ENCODE measurements around the gene MEF2C. TPM values are rescaled to one million over a fixed set of nuclear protein-coding genes. Genes with fewer than 3 reads are reported as not detected.

MEF2C gene
- total RNA-seq, 1 experiment from 2014 or later, result 9.9 TPM

- ChIA-PET POLR2A (no interaction called here), CTCF (no interaction called here)
- no TSS peak for BruUV-seq (replicated peaks)
- H3K27ac ChIP-seq (ENCODE audit: low read length), result no peak overlapping the region
- no peaks in the 10 kb centered on the region for H3K36me3 ChIP-seq (ENCODE audit: control insufficient read depth, insufficient read depth, low read length)
- ATAC-seq (no peak), DNase-seq (ENCODE audit: low read depth, low spot score) (no peak)
- TF ChIP-seq POLR2AphosphoS5 (IDR thresholded peaks at IDR 0.05; ENCODE audit: low read depth, low read length) (no peak), TCF7L2 (IDR thresholded peaks at IDR 0.05; ENCODE audit: low read depth, low read length) (no peak), SIN3A (IDR thresholded peaks at IDR 0.05; ENCODE audit: borderline replicate concordance, insufficient read depth, low read depth, low read length) (no peak), REST (IDR thresholded peaks at IDR 0.05; ENCODE audit: insufficient read depth in 1 of 2, low read depth in 2 of 2, low read length in 1 of 2) (no peak)
- TF ChIP-seq, protein P1, sequence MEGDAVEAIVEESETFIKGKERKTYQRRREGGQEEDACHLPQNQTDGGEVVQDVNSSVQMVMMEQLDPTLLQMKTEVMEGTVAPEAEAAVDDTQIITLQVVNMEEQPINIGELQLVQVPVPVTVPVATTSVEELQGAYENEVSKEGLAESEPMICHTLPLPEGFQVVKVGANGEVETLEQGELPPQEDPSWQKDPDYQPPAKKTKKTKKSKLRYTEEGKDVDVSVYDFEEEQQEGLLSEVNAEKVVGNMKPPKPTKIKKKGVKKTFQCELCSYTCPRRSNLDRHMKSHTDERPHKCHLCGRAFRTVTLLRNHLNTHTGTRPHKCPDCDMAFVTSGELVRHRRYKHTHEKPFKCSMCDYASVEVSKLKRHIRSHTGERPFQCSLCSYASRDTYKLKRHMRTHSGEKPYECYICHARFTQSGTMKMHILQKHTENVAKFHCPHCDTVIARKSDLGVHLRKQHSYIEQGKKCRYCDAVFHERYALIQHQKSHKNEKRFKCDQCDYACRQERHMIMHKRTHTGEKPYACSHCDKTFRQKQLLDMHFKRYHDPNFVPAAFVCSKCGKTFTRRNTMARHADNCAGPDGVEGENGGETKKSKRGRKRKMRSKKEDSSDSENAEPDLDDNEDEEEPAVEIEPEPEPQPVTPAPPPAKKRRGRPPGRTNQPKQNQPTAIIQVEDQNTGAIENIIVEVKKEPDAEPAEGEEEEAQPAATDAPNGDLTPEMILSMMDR (IDR thresholded peaks at IDR 0.05), result no peak
- in situ Hi-C loops (cut with HindIII; ENCODE audit: low pct_unique_long_range_greater_than_20kb, low sequenced_read_pairs), result no loop called here
- no peaks in the 10 kb centered on the region for H3K4me1 ChIP-seq (ENCODE audit: control insufficient read depth, insufficient read depth, low read length)
- H3K27me3 ChIP-seq (ENCODE audit: control insufficient read depth, insufficient read depth, low read length), result no peaks in the 10 kb centered on the region
- no peak overlapping the region for H3K4me3 ChIP-seq (ENCODE audit: low read depth in 2 of 2, low read length in 2 of 2)
- H3K9me3 ChIP-seq (ENCODE audit: control insufficient read depth, insufficient read depth, low read depth, low read length), result no peaks in the 10 kb centered on the region
- intact Hi-C loops (cut with micrococcal nuclease; ENCODE audit: unreplicated experiment), result no loop called here
These were observed 46.4 kb upstream of the MEF2C start for GRCh38 chr5:88929385-88929784.

- Histone ChIP-seq H3K9me3 (ENCODE audit: control insufficient read depth, insufficient read depth, low read depth, low read length) (no peaks in the 10 kb centered on the region), H3K27ac (ENCODE audit: low read length) (no peak overlapping the region), H3K4me3 (ENCODE audit: low read depth in 2 of 2, low read length in 2 of 2) (no peak overlapping the region), H3K27me3 (ENCODE audit: control insufficient read depth, insufficient read depth, low read length) (no peaks in the 10 kb centered on the region), H3K4me1 (ENCODE audit: control insufficient read depth, insufficient read depth, low read length) (no peaks in the 10 kb centered on the region), H3K36me3 (ENCODE audit: control insufficient read depth, insufficient read depth, low read length) (no peaks in the 10 kb centered on the region)
- POLR2A ChIA-PET, result no interaction called here
- BruUV-seq (replicated peaks), result no TSS peak
- ATAC-seq (no peak), DNase-seq (ENCODE audit: low read depth, low spot score) (no peak)
- CTCF ChIA-PET, result no interaction called here
- TF ChIP-seq TCF7L2 (IDR thresholded peaks at IDR 0.05; ENCODE audit: low read depth, low read length), result no peak
- TF ChIP-seq POLR2AphosphoS5 (IDR thresholded peaks at IDR 0.05; ENCODE audit: low read depth, low read length), result no peak
- TF ChIP-seq REST (IDR thresholded peaks at IDR 0.05; ENCODE audit: insufficient read depth in 1 of 2, low read depth in 2 of 2, low read length in 1 of 2), result no peak
- TF ChIP-seq, protein P1 (IDR thresholded peaks at IDR 0.05), result no peak
- no peak for TF ChIP-seq SIN3A (IDR thresholded peaks at IDR 0.05; ENCODE audit: borderline replicate concordance, insufficient read depth, low read depth, low read length)
- intact Hi-C loops (cut with micrococcal nuclease; ENCODE audit: unreplicated experiment), result no loop called here
- in situ Hi-C loops (cut with HindIII; ENCODE audit: low pct_unique_long_range_greater_than_20kb, low sequenced_read_pairs), result no loop called here
These were observed 43.8 kb upstream of the MEF2C start for GRCh38 chr5:88926774-88927173.
